ENCODE measurements around the gene INAFM2. TPM values are rescaled to one million over a fixed set of nuclear protein-coding genes. Genes with fewer than 3 reads are reported as not detected.

Gene INAFM2
- total RNA-seq, 3 donors from 2014 or later, result 11.4 to 13.3 (median 13.3) TPM

DNA sequence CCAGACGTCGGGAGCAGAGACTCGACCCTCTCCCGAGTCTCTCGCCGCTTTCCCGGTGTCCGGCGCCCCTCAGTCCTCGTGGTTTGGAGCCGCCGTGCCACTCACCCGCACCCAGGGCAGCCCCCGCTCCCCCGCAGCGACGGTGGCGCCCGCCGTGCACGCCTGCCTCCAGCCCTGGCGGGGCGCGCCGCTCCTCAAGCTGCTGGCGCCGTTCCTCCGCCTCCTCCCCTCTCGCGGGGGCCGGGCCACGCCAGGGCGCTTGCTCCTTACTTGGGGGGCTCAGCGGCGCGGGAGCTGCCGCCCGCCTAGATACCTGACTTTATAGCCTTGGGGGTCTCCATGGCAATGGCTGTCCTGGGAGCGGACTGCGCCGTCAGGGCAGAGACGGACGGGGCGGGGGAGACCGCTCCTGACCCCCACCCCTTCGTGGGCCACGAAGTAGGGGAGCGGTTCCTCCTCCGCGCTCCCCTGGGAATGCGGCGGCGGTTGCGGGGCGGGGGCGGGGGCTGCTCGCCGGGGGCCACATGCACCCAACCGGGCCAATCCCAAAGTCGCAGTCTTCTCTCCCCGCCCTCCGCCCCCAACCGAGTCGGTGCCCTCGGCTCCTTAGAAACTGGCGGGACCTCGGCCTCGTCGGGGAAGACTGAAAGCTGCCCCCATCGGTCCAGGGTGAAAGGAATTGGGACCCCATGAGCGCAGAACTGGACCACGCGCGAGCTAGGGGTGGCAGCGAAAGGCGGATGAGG, 40.5 kb upstream of the INAFM2 start, which contains the start of gene ANKRD63:
Gene ANKRD63, minus strand, starts transcription at position 196 of the 746 bp plus-strand sequence. CDS start 478 bp downstream, outside the sequence.
- peaks cover 23% of the 10 kb centered on the region for H3K27me3 Mint-ChIP-seq (ENCODE audit: low read depth)
- H3K4me3 Mint-ChIP-seq, result peak within 1 kb of the TSS; percentile 67
- H3K4me1 Mint-ChIP-seq (ENCODE audit: low read depth), result peaks cover 2% of the 10 kb centered on the region

DNA sequence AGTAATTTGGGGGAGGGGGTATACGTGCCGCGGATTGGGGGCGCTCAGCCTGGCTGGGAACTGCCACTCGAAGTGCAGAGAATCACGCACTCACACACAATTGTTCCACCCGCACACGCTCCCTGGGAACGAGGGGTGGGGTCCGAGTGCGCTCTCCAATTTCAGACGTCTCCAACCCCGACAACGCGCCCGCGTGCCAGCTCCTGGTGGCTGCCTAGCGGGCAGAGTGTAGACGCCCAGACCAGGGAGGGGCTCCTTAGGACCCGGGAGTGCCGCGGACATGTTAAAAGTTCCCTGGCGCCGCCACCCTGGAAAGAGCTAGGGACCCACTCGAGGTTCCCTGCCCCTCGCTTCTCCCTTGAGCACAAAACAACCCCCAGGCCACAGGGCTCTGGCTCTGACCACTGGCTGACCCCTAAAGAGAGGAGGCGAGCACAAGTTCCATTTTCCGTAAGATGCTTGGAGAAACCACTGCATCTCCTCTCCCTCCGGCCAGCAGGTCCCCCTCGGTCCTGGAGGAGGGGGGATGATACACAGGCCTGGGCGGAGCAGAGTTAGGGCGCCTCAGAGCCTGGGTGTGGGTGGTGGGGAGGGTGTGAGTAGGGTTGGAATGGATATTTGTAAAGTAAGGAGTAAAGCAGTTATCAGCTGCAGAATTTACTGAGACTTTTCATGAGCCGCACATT, 39.7 kb upstream of the INAFM2 start:
- Mint-ChIP-seq H3K4me3 (no peak overlapping the region), H3K9me3 (no peaks in the 10 kb centered on the region), H3K36me3 (ENCODE audit: insufficient read depth) (peaks cover 2% of the 10 kb centered on the region), H3K27me3 (ENCODE audit: low read depth) (peaks cover 16% of the 10 kb centered on the region), H3K4me1 (ENCODE audit: low read depth) (peaks cover 2% of the 10 kb centered on the region)
- ATAC-seq (no peak), DNase-seq (no peak)

More for the DNA sequence above, 40.5 kb upstream of the INAFM2 start, which contains the start of gene ANKRD63:
- Mint-ChIP-seq H3K9me3 (no peaks in the 10 kb centered on the region), H3K36me3 (ENCODE audit: insufficient read depth) (peaks cover 2% of the 10 kb centered on the region)
- DNase-seq (peak; percentile 26), ATAC-seq (peak; percentile 78 to 79)

DNA sequence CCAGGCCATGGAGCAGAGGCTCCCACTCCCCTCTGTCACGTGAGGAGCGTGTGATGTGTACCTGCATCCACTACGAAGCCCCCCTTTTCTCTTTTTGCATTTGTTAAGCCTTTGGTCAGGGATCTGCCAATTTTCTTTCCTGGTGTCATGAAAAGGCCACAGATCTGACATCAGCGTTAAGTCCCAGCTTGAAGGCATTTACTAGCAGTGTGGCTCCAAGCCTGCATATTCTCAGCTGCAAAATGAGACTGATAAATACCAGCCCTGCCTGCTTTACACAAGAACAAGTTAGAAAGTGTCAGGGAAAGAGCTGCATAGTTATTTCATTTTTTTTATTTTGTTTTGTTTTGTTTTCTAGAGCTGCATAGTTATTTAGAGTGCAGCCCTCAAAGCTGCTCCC, 38.3 kb upstream of the INAFM2 start:
- ATAC-seq (no peak), DNase-seq (no peak)
- H3K4me1 Mint-ChIP-seq (ENCODE audit: low read depth), result peaks cover 2% of the 10 kb centered on the region
- no peaks in the 10 kb centered on the region for H3K9me3 Mint-ChIP-seq
- peaks cover 7% of the 10 kb centered on the region for H3K36me3 Mint-ChIP-seq (ENCODE audit: insufficient read depth)
- H3K27me3 Mint-ChIP-seq (ENCODE audit: low read depth), result peaks cover 9% of the 10 kb centered on the region
- no peak overlapping the region for H3K4me3 Mint-ChIP-seq

DNA sequence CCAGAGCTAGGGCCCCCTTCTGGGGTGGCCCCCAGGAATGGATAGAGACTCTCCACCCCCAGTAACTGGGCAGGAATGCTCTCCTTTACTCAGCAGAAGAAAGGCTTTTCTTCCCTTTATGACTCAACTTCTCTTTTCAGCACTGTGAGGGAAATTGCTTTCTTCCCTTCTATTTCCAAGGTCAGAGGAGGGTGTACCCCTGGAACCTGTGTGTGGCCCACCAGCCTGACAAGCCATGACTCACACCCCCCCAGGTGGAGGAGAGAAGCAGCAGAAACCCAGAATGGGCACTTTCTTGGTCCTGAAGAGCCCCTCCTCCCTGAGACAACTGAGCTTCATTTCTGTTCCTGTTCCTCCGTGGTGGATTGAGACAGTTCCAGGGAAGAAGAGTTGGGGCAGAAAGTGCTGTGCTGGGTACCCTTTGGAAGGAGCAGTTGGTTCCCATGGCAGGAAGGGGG, 37.9 kb upstream of the INAFM2 start:
- peaks cover 7% of the 10 kb centered on the region for H3K36me3 Mint-ChIP-seq (ENCODE audit: insufficient read depth)
- no peak for DNase-seq
- no peaks in the 10 kb centered on the region for H3K9me3 Mint-ChIP-seq
- peaks cover 2% of the 10 kb centered on the region for H3K4me1 Mint-ChIP-seq (ENCODE audit: low read depth)
- H3K4me3 Mint-ChIP-seq, result no peak overlapping the region
- ATAC-seq, result no peak
- peaks cover 4% of the 10 kb centered on the region for H3K27me3 Mint-ChIP-seq (ENCODE audit: low read depth)

DNA sequence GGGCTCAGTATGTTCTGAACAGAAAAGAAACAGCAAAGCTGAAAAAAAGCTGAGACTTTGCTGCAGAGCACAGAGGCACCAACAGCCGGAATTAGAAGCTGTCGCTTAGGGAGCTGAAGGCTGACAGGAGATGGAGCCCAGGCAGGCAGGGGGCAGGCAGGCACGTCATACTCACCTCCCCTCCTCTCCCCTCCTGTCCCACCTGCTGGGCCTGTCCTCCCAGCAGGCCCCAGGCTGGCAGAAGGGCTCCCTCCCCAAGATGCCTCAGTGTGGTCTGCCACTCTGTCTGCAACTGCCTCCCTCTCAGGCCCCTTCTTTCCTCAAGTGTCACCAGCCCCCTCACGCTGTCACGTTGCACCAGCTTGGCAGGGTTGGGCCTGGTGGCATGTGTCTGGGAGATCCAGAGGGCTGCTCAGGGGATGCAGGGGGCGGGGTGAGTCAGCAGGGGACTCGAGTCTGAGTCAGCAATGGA, 37.4 kb upstream of the INAFM2 start:
- Mint-ChIP-seq H3K27me3 (ENCODE audit: low read depth) (peaks cover 2% of the 10 kb centered on the region), H3K36me3 (ENCODE audit: insufficient read depth) (peaks cover 7% of the 10 kb centered on the region), H3K9me3 (no peaks in the 10 kb centered on the region), H3K4me3 (no peak overlapping the region), H3K4me1 (ENCODE audit: low read depth) (no peaks in the 10 kb centered on the region)
- DNase-seq (no peak), ATAC-seq (no peak)

DNA sequence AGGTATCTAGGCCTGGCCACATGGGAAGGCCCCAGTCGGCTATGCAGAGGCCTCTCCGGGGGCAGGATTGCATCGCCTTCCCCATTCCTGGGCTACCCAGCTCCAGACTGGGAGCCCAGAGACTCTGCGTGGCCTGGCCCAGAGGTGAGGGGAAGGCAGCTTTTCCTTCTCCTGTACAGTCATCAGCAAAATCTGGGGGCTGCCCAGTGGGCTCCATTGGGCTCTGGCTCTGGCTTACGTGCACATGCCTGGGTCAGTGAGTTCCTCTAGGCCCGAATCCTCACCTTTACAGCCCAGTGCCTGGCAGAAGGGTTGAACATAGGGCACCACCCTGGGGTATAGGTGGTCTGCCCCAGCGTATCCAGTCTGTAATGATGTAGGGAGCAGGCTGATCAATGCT, 36.7 kb upstream of the INAFM2 start:
- Mint-ChIP-seq H3K9me3 (no peaks in the 10 kb centered on the region), H3K36me3 (ENCODE audit: insufficient read depth) (peaks cover 7% of the 10 kb centered on the region), H3K4me1 (ENCODE audit: low read depth) (no peaks in the 10 kb centered on the region), H3K4me3 (no peak overlapping the region), H3K27me3 (ENCODE audit: low read depth) (no peaks in the 10 kb centered on the region)
- DNase-seq (no peak), ATAC-seq (no peak)

DNA sequence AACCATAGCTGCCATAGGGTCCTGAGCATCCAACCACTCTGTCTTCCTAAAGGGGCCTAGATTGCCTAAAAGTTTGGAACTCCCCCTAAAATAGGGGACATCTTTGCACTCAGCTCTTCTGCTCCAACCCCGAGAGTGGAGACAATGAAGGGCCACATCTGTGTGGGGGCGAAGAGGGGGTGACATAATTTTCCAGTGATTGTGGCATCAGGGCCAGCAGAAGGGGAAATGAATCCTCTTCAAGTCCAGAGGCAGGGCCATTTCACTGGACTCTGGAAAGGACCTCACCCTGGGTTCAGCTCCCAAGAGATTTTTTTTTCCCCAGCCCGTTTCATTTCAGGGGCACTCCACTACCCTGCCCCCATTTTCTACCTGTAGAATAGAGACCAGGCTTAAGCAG, 36.0 kb upstream of the INAFM2 start:
- Mint-ChIP-seq H3K4me3 (no peak overlapping the region), H3K36me3 (ENCODE audit: insufficient read depth) (peaks cover 7% of the 10 kb centered on the region), H3K9me3 (no peaks in the 10 kb centered on the region), H3K4me1 (ENCODE audit: low read depth) (no peaks in the 10 kb centered on the region), H3K27me3 (ENCODE audit: low read depth) (no peaks in the 10 kb centered on the region)
- no peak for DNase-seq
- no peak for ATAC-seq

DNA sequence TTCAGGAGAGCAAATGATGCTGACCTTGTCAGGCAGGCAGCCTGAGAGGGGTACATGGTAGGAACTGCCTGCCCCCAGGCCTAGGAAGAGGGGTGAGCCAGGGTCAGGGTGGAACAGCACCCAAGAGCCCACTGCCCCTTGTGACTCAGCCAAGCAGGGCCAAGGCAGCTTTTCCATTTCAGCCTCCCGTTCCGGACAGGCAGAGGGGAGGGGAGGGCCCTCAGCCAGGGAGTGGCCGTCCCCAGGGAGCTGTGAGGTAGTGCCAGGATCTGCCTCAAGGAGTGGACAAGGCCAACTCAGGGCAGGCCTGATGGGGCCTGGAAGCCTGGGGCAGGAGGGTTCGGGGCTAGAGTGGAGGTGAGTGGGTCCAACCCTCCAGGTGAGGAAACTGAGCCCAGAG, 35.5 kb upstream of the INAFM2 start:
- ATAC-seq, result no peak
- no peak overlapping the region for H3K4me3 Mint-ChIP-seq
- H3K9me3 Mint-ChIP-seq, result no peaks in the 10 kb centered on the region
- H3K36me3 Mint-ChIP-seq (ENCODE audit: insufficient read depth), result peaks cover 7% of the 10 kb centered on the region
- H3K4me1 Mint-ChIP-seq (ENCODE audit: low read depth), result no peaks in the 10 kb centered on the region
- DNase-seq, result no peak
- H3K27me3 Mint-ChIP-seq (ENCODE audit: low read depth), result no peaks in the 10 kb centered on the region

DNA sequence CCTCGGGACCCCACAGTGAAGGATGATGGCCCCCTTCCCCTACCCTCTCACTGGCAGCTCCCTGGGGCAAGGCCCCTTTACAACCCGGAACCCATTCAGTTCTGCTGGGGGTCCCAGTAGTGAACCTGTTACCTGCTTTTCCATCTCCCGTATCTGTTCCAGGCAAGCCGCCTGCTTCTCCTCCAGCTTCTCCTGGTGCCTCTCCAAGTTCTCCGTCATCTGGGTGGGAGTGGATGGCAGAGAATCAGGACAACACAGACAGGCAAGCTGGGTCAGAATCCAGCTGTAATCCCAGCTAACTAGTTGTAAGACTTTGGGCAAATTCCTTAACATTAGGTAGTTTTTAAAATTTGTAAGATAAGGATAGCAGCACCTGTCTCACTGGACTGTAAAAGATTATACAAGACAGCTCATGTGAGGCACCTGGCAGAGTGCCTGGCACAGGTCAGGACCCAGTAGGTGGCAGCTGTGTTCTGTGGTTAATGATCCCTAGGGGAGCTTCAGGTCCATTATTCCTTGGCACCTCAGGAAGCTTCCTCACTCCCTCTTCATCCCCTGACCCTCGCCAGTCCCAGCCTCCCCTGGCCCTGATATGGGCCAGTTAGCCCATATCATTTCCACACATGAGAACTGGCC, 34.2 kb upstream of the INAFM2 start:
- Mint-ChIP-seq H3K36me3 (ENCODE audit: insufficient read depth) (peaks cover 10% of the 10 kb centered on the region), H3K4me1 (ENCODE audit: low read depth) (no peaks in the 10 kb centered on the region), H3K4me3 (no peak overlapping the region), H3K27me3 (ENCODE audit: low read depth) (no peaks in the 10 kb centered on the region), H3K9me3 (no peaks in the 10 kb centered on the region)
- ATAC-seq (no peak), DNase-seq (no peak)

DNA sequence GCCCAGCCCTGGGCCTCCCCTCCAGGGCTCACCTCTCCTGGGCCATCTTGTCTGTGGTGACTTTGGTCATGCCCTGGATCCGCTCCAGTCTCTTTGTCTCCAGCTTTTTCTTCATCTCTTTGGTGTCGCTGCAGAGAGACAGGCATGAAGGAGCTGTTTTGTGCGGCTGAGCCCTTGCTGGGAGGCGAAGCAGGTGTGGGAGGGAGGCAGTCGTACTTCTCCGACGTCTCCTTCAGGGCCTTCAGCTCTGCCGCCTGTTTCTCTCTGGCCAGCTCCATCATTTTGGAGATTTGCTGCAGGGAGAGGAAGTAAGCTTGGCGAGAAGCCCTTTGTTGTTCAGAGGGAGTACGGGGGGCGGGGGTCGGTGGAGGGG, 33.0 kb upstream of the INAFM2 start:
- Mint-ChIP-seq H3K36me3 (ENCODE audit: insufficient read depth) (peaks cover 12% of the 10 kb centered on the region), H3K4me1 (ENCODE audit: low read depth) (no peaks in the 10 kb centered on the region)
- no peak for ATAC-seq

DNA sequence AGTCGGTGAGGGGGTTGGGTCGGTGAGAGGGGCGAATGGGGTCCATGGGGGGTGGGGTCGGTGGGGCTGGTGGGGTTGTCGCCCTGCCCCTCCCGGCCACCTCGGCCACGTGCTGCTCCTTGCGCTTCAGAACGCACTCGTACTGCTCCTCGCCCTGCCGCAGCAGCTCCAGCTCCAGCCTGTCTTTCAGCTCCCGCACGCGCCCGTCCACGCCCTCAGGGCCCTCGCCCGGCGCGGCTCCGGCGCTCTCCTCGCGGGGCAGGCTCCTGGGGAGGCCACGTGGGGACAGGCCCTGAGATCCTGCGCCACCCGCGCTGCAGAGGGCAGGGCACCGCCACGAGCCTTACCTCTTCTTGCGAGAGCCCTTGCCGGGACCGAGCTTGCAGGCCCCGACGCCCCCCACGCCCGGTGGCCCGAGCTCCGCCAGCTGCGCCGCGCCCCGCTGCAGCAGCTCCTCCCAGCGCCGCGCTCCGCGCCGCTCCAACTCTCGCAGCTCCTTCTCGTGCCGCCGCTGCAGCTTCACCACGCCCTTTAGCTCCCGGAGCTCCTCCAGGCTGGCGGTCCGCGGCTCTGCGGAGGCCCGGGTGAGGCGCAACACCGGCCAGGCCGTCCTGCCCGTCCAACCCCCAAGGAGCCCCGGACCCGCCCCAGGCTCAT, 32.4 kb upstream of the INAFM2 start:
- Mint-ChIP-seq H3K9me3 (no peaks in the 10 kb centered on the region), H3K36me3 (ENCODE audit: insufficient read depth) (peaks cover 13% of the 10 kb centered on the region), H3K4me3 (no peak overlapping the region), H3K4me1 (ENCODE audit: low read depth) (no peaks in the 10 kb centered on the region), H3K27me3 (ENCODE audit: low read depth) (no peaks in the 10 kb centered on the region)
- ATAC-seq (no peak), DNase-seq (no peak)

More for the DNA sequence above, 33.0 kb upstream of the INAFM2 start:
- H3K9me3 Mint-ChIP-seq, result no peaks in the 10 kb centered on the region
- H3K4me3 Mint-ChIP-seq, result no peak overlapping the region
- no peak for DNase-seq
- H3K27me3 Mint-ChIP-seq (ENCODE audit: low read depth), result no peaks in the 10 kb centered on the region

DNA sequence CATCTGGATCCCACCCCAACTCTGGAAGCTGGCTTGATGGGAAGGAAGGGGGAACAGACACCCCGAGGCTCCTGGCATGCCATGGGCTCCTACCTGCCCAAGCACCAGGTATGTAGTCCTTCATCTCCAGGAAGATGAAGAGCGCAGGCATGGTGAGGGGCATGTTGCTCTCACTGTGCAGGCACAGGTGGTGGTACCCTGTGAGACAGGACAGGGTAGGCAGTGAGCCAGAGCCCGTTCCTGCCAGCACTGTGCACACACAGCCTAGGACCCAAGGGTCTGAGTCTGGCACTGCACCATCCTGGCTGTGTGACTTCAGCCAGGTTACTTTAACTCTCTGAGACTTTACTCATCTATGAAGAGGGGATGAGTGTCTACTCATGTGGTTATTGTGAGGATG, 31.2 kb upstream of the INAFM2 start:
- DNase-seq (no peak), ATAC-seq (no peak)
- Mint-ChIP-seq H3K4me1 (ENCODE audit: low read depth) (no peaks in the 10 kb centered on the region), H3K27me3 (ENCODE audit: low read depth) (no peaks in the 10 kb centered on the region), H3K4me3 (no peak overlapping the region), H3K36me3 (ENCODE audit: insufficient read depth) (peaks cover 17% of the 10 kb centered on the region), H3K9me3 (no peaks in the 10 kb centered on the region)

DNA sequence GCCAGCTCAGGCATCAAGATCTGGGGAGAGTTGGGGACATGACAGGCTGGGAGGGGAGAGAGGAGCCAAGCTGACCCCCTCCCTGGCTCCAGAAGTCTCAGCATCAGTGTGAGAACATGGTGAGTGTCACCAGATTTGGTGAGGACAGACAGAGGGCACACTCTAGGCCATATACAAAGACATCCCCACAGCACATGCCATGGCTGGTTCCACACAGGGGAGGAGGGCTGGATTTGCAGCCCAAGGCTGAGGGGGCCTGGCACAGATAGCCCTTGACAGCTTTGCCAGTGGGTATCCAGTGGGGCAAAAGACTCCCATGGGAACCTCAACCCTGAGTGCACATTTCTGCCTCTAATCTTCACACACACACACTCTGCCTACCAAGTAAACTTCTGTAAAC, 30.5 kb upstream of the INAFM2 start:
- Mint-ChIP-seq H3K9me3 (no peaks in the 10 kb centered on the region), H3K36me3 (ENCODE audit: insufficient read depth) (peaks cover 19% of the 10 kb centered on the region), H3K4me3 (no peak overlapping the region), H3K4me1 (ENCODE audit: low read depth) (no peaks in the 10 kb centered on the region), H3K27me3 (ENCODE audit: low read depth) (no peaks in the 10 kb centered on the region)
- DNase-seq (no peak), ATAC-seq (no peak)

Data from activated T-cell treated with anti-CD3 and anti-CD28 coated beads, Interleukin-2, amount 50 U/mL, for 4 hours (primary cell).